Ovary (tissue), 9 donors: ENCODE measurements around the gene ATP8B2. TPM values are rescaled to one million over a fixed set of nuclear protein-coding genes. Genes with fewer than 3 reads are reported as not detected.

Experiments used
- DNase-seq, 5 donors: peaks; one replicate each; pipeline ENCODE4 v3.0.0-alpha.2; 2019 to 2020
- H3K27ac ChIP-seq, 2 donors: fragments of 200-600 bp; one replicate each; pipeline versions ENCODE4 v1.5.1 to v1.8.0; 2019 to 2022
- H3K27me3 ChIP-seq: fragments of 200-600 bp; one replicate; pipeline ENCODE4 v1.8.0; 2022
- H3K36me3 ChIP-seq: fragments of 200-600 bp; sonication (generic); one replicate; pipeline ENCODE4 v1.5.1; 2019
- H3K4me1 ChIP-seq: one replicate; pipeline ENCODE4 v1.8.1; 2013; ENCODE audit warnings: mild to moderate bottlenecking, moderate library complexity; ENCODE audit not compliant: insufficient read depth
- H3K4me3 ChIP-seq: fragments of 200-600 bp; sonication (generic); one replicate; pipeline ENCODE4 v1.5.1; 2017
- H3K9me3 ChIP-seq, 2 donors: fragments of 200-600 bp in 1 of 2; sonication (generic) in 1 of 2; one replicate each; pipeline versions ENCODE4 v1.5.1 to v1.8.1; 2013 to 2019; ENCODE audit warnings: mild to moderate bottlenecking in 1 of 2, moderate library complexity in 1 of 2
- CTCF ChIP-seq, 3 donors: fragments of 450-650 bp in 2 of 3; fragments of 200-600 bp in 1 of 3; IDR thresholded peaks; one replicate each; pipeline versions ENCODE4 v1.5.1 to v1.8.0; 2016 to 2022; ENCODE audit warnings: antibody characterized with exemption in 3 of 3, mild to moderate bottlenecking in 1 of 3
- EP300 ChIP-seq: sonication (generic); formaldehyde crosslinking; IDR thresholded peaks from one replicate; pipeline ENCODE4 v1.6.1; 2017; ENCODE audit warnings: antibody characterized with exemption
- POLR2A ChIP-seq: fragments of 450-650 bp; IDR thresholded peaks from one replicate; pipeline ENCODE4 v1.6.1; 2017; ENCODE audit warnings: antibody characterized with exemption, mild to moderate bottlenecking, moderate library complexity
- WGBS, 3 donors: extraction: QIAGEN DNeasy Blood & Tissue Kit in 1 of 3; methylation state at CpG; one replicate each; pipeline versions ENCODE4 v1.1.5 to v1.1.7; 2013 to 2017; 5-methylcytosine and 5-hydroxymethylcytosine counted together
- intact Hi-C, 4 donors: fragments of 100-400 bp; cut with DNase I; formaldehyde crosslinking; loops; one replicate each; pipeline versions ENCODE4 v1.11.0 to v1.15.1; 2022 to 2023
- polyA plus RNA-seq, 2 donors: library from polyadenylated mRNA; stranded (reverse); fragments of 200-250 nt in 1 of 2; fragments of 350-450 nt in 1 of 2; fragmentation: Illumina TruSeq in 1 of 2; extraction: RNeasy Lipid Tissue Mini Kit (QIAGEN cat#74804) in 1 of 2; gene quantifications; one replicate each; pipeline ENCODE4 v1.2.3, GENCODE V29; 2013 to 2014
- small RNA-seq: library from RNA; depleted of rRNA; stranded (forward); fragments of <200 nt; gene quantifications from one replicate; pipeline ENCODE3, GENCODE V24; 2016
- total RNA-seq, 7 donors: library from RNA; depleted of rRNA in 2 of 7; stranded (reverse); fragments of >200 nt in 2 of 7; fragmentation: NEBNext Ultra II Directional in 3 of 7; extraction: Animal tissue kit (Norgen Biotek cat#: 25700) in 3 of 7; gene quantifications; one replicate each; pipeline versions ENCODE4 v1.1.0 to v1.2.4, GENCODE V29; 2016 to 2023
- donor health status: DM: no; HTN: no; CAD: no; lungs with moderate emphysema.
- donor health status: DM: no; HTN: no; CAD: no.
- donor health status: Bipolar disorder and iron deficiency.
- donor health status: DM: yes; HTN: yes; CAD: no.
- donor health status: DM: no; HTN: no; CAD: no.
- donor health status: DM: yes; HTN: yes; CAD: no.

Gene ATP8B2
- total and polyA plus RNA-seq, 9 donors: 53.0 to 112 (median 83.4) TPM

- H3K36me3 ChIP-seq: no peaks in the 10 kb centered on the region
- H3K4me3 ChIP-seq: no peak overlapping the region
- 81 to 85% (median 82%) methylated on average over 4 of the region's 4 CpGs for WGBS, 3 donors
- TF ChIP-seq EP300 (no peak), CTCF (IDR thresholded peaks at IDR 0.05) (no peak), POLR2A (no peak)
- H3K9me3 ChIP-seq: no peaks in the 10 kb centered on the region
- no peaks in the 10 kb centered on the region for H3K27me3 ChIP-seq
- H3K27ac ChIP-seq: no peak overlapping the region
- no peak for DNase-seq
- no peaks in the 10 kb centered on the region for H3K4me1 ChIP-seq
- intact Hi-C loops: no loop called here
Observed at GRCh38 chr1:154398141-154398540, 72.8 kb downstream of the ATP8B2 start.

- no peak overlapping the region for H3K4me3 ChIP-seq
- no peak for TF ChIP-seq POLR2A
- no peak for TF ChIP-seq EP300
- no peaks in the 10 kb centered on the region for H3K36me3 ChIP-seq
- intact Hi-C loops: no loop called here
- no peak for DNase-seq
- H3K4me1 ChIP-seq: no peaks in the 10 kb centered on the region
- 91 to 96% (median 96%) methylated on average over 4 of the region's 4 CpGs for WGBS, 3 donors
- no peaks in the 10 kb centered on the region for H3K9me3 ChIP-seq
- no peak overlapping the region for H3K27ac ChIP-seq
- H3K27me3 ChIP-seq: no peaks in the 10 kb centered on the region
Observed at GRCh38 chr1:154398678-154399077, 73.4 kb downstream of the ATP8B2 start.

DNA sequence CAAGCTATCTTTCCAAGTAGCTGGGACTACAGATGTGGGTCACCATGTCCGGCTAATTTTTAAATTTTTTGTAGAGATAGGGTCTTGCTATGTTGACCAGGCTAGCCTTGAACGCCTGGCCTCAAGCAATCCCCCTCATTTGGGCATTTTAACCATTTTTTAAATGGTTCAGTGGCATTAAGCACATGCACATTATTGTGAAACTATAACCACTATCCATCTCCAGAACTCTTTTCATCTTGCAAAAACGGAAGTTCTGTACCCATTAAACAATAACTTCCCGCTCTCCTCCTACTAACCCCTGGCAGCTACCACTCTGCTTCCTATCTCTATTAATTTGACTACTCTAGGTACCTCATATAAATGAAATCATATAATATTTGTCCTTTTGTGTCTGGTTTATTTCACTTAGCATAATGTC, 75.1 kb downstream of the ATP8B2 start:
- no peak overlapping the region for H3K27ac ChIP-seq
- H3K4me1 ChIP-seq: no peaks in the 10 kb centered on the region
- 53 to 70% (median 58%) methylated on average over 4 of the region's 4 CpGs for WGBS, 3 donors
- no peak for DNase-seq
- no peaks in the 10 kb centered on the region for H3K9me3 ChIP-seq
- H3K27me3 ChIP-seq: no peaks in the 10 kb centered on the region
- intact Hi-C loops: loop anchor here in 3 of 4 donors (10.0 kb wide), 3 partner anchors 46 to 154 kb away; partner anchors contain the start of gene UBE2Q1 (in 1 of the 3)
- no peak overlapping the region for H3K4me3 ChIP-seq
- TF ChIP-seq POLR2A: no peak
- TF ChIP-seq EP300: no peak
- H3K36me3 ChIP-seq: no peaks in the 10 kb centered on the region

Small RNA genes lying within 50 kb of the gene (small RNA-seq; reads per million reads assigned to genes)
- gene RF00273: not detected
- gene RNU6-121P: not detected
- not detected for gene RNU6-239P
- not detected for gene RNU7-57P

Other genes starting within 250 kb of the ATP8B2 start
- gene NUP210L, start 170.5 kb upstream of the ATP8B2 start, total RNA-seq: under 1 TPM in 2 of 7 donors, not detected in 5; 0.07 to 0.10 TPM
- not detected for gene NUP210L, start 170.5 kb upstream of the ATP8B2 start, polyA plus RNA-seq
- gene TPM3, start 133.4 kb upstream of the ATP8B2 start, total RNA-seq: 100 to 1,000 TPM in 4 of 7 donors, 10 to 100 TPM in 3; 83.8 to 146 (median 120) TPM
- 100 to 1,000 TPM in 1 of 2 donors, 10 to 100 TPM in 1; 78.0 to 316 TPM for gene TPM3, start 133.4 kb upstream of the ATP8B2 start, polyA plus RNA-seq
- gene CFAP141, start 119.2 kb upstream of the ATP8B2 start, total RNA-seq: 1 to 10 TPM in 1 of 7 donors, not detected in 6; 2.4 TPM
- not detected for gene CFAP141, start 119.2 kb upstream of the ATP8B2 start, polyA plus RNA-seq
- gene UBAP2L, start 104.6 kb upstream of the ATP8B2 start, total RNA-seq: 100 to 1,000 TPM in 5 of 7 donors, 10 to 100 TPM in 2; 45.5 to 161 (median 133) TPM
- 100 to 1,000 TPM in 1 of 2 donors, 10 to 100 TPM in 1; 76.4 to 172 TPM for gene UBAP2L, start 104.6 kb upstream of the ATP8B2 start, polyA plus RNA-seq
- gene HAX1, start 52.9 kb upstream of the ATP8B2 start, total RNA-seq: 100 to 1,000 TPM in 2 of 7 donors, 10 to 100 TPM in 5; 67.2 to 134 (median 81.3) TPM
- 100 to 1,000 TPM in 1 of 2 donors, 10 to 100 TPM in 1; 90.1 to 198 TPM for gene HAX1, start 52.9 kb upstream of the ATP8B2 start, polyA plus RNA-seq
- gene AQP10, start 4.4 kb upstream of the ATP8B2 start, total RNA-seq: 1 to 10 TPM in 1 of 7 donors, under 1 TPM in 1, not detected in 5; 0.23 to 1.0 TPM
- under 1 TPM in 1 of 2 donors, not detected in 1; 0.13 TPM for gene AQP10, start 4.4 kb upstream of the ATP8B2 start, polyA plus RNA-seq
- 10 to 100 TPM in 6 of 7 donors, 1 to 10 TPM in 1; 7.5 to 37.0 (median 12.9) TPM for gene IL6R, start 79.8 kb downstream of the ATP8B2 start, total RNA-seq
- gene IL6R, start 79.8 kb downstream of the ATP8B2 start, polyA plus RNA-seq: 1 to 10 TPM; 6.5 to 9.1 TPM
- 1 to 10 TPM; 3.1 to 8.7 (median 5.8) TPM for gene TDRD10, start 176.7 kb downstream of the ATP8B2 start, total RNA-seq
- 1 to 10 TPM; 4.1 to 6.2 TPM for gene TDRD10, start 176.7 kb downstream of the ATP8B2 start, polyA plus RNA-seq
- gene SHE, start 176.9 kb downstream of the ATP8B2 start, total RNA-seq: 10 to 100 TPM in 2 of 7 donors, 1 to 10 TPM in 5; 4.3 to 20.5 (median 9.0) TPM
- 10 to 100 TPM in 1 of 2 donors, 1 to 10 TPM in 1; 6.9 to 15.4 TPM for gene SHE, start 176.9 kb downstream of the ATP8B2 start, polyA plus RNA-seq
- gene UBE2Q1, start 233.1 kb downstream of the ATP8B2 start, total RNA-seq: 10 to 100 TPM; 14.3 to 72.4 (median 58.5) TPM
- gene UBE2Q1, start 233.1 kb downstream of the ATP8B2 start, polyA plus RNA-seq: 100 to 1,000 TPM in 1 of 2 donors, 10 to 100 TPM in 1; 31.4 to 119 TPM
- gene CHRNB2, start 242.3 kb downstream of the ATP8B2 start, total RNA-seq: under 1 TPM in 4 of 7 donors, not detected in 3; 0.08 to 0.25 (median 0.23) TPM
- under 1 TPM; 0.04 to 0.08 TPM for gene CHRNB2, start 242.3 kb downstream of the ATP8B2 start, polyA plus RNA-seq